ENCODE results near the gene TFR2.
"Not testable (repeated sequence)": the region's sequence is repeated elsewhere in the genome, so short reads cannot be mapped to it uniquely, and the experiment has no call there.

Gene TFR2

GRCh38 chr7:100673302-100673941 lies 32.1 kb upstream of the TFR2 start, which contains the start of gene GNB2:
GNB2 (plus strand) TSS chr7:100673740; CDS start chr7:100676266, 2,526 bp downstream.
- Histone ChIP-seq H3K4me1 (ENCODE audit: insufficient read depth, low read length, severe bottlenecking) (peaks cover 11% of the 10 kb centered on the region), H3F3A (ENCODE audit: insufficient read depth, low read length) (no peaks in the 10 kb centered on the region), H3K9ac (ENCODE audit: low read length) (peak within 1 kb of the TSS; percentile 94), H3K9me3 (ENCODE audit: low read length) (no peaks in the 10 kb centered on the region), H3K4me3 (ENCODE audit: low read depth, low read length, poor library complexity, severe bottlenecking) (peak within 1 kb of the TSS; percentile 76), H3K4me2 (ENCODE audit: low read length) (peak within 1 kb of the TSS; percentile 80), H4K20me1 (ENCODE audit: insufficient read depth, low read length) (no peaks in the 10 kb centered on the region), H3K9me2 (ENCODE audit: low read depth, low read length) (no peaks in the 10 kb centered on the region), H3K36me3 (ENCODE audit: insufficient read depth, low read length) (peaks cover 22% of the 10 kb centered on the region), H3K27me3 (ENCODE audit: insufficient read depth, low read length) (no peaks in the 10 kb centered on the region), H2AFZ (ENCODE audit: low read length) (no peak within 1 kb of the TSS), H3K79me2 (ENCODE audit: insufficient read depth, low read length) (peaks cover 6% of the 10 kb centered on the region), H3K27ac (ENCODE audit: low read depth, low read length, poor library complexity, severe bottlenecking) (peak within 1 kb of the TSS; percentile 74)
- TF ChIP-seq EZH2 (IDR thresholded peaks at IDR 0.05; ENCODE audit: borderline replicate concordance, low read length), result no peak
- TF ChIP-seq, protein P1, sequence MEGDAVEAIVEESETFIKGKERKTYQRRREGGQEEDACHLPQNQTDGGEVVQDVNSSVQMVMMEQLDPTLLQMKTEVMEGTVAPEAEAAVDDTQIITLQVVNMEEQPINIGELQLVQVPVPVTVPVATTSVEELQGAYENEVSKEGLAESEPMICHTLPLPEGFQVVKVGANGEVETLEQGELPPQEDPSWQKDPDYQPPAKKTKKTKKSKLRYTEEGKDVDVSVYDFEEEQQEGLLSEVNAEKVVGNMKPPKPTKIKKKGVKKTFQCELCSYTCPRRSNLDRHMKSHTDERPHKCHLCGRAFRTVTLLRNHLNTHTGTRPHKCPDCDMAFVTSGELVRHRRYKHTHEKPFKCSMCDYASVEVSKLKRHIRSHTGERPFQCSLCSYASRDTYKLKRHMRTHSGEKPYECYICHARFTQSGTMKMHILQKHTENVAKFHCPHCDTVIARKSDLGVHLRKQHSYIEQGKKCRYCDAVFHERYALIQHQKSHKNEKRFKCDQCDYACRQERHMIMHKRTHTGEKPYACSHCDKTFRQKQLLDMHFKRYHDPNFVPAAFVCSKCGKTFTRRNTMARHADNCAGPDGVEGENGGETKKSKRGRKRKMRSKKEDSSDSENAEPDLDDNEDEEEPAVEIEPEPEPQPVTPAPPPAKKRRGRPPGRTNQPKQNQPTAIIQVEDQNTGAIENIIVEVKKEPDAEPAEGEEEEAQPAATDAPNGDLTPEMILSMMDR (IDR thresholded peaks at IDR 0.05; ENCODE audit: low read length), result no peak

GRCh38 chr7:100671353-100672327 lies 30.3 kb upstream of the TFR2 start:
- H3K36me3 ChIP-seq (ENCODE audit: insufficient read depth, low read length), result peaks cover 4% of the 10 kb centered on the region
- H3F3A ChIP-seq (ENCODE audit: insufficient read depth, low read length), result no peaks in the 10 kb centered on the region
- H2AFZ ChIP-seq (ENCODE audit: low read length), result no peak overlapping the region
- peaks cover 6% of the 10 kb centered on the region for H3K79me2 ChIP-seq (ENCODE audit: insufficient read depth, low read length)
- H3K4me2 ChIP-seq (ENCODE audit: low read length), result no peak overlapping the region
- TF ChIP-seq, protein P1 (IDR thresholded peaks at IDR 0.05; ENCODE audit: low read length), result no peak
- no peak for TF ChIP-seq EZH2 (IDR thresholded peaks at IDR 0.05; ENCODE audit: borderline replicate concordance, low read length)
- H3K27ac ChIP-seq (ENCODE audit: low read depth, low read length, poor library complexity, severe bottlenecking), result no peak overlapping the region
- H3K9me2 ChIP-seq (ENCODE audit: low read depth, low read length), result no peaks in the 10 kb centered on the region
- H4K20me1 ChIP-seq (ENCODE audit: insufficient read depth, low read length), result no peaks in the 10 kb centered on the region
- H3K4me1 ChIP-seq (ENCODE audit: insufficient read depth, low read length, severe bottlenecking), result peaks cover 11% of the 10 kb centered on the region
- H3K27me3 ChIP-seq (ENCODE audit: insufficient read depth, low read length), result no peaks in the 10 kb centered on the region
- no peaks in the 10 kb centered on the region for H3K9me3 ChIP-seq (ENCODE audit: low read length)
- H3K9ac ChIP-seq (ENCODE audit: low read length), result no peak overlapping the region
- no peak overlapping the region for H3K4me3 ChIP-seq (ENCODE audit: low read depth, low read length, poor library complexity, severe bottlenecking)

- Histone ChIP-seq H3K4me1 (ENCODE audit: insufficient read depth, low read length, severe bottlenecking) (peaks cover 5% of the 10 kb centered on the region), H4K20me1 (ENCODE audit: insufficient read depth, low read length) (no peaks in the 10 kb centered on the region), H3K27me3 (ENCODE audit: insufficient read depth, low read length) (no peaks in the 10 kb centered on the region), H3K27ac (ENCODE audit: low read depth, low read length, poor library complexity, severe bottlenecking) (no peak overlapping the region), H3K4me3 (ENCODE audit: low read depth, low read length, poor library complexity, severe bottlenecking) (no peak overlapping the region), H3K4me2 (ENCODE audit: low read length) (no peak overlapping the region), H3K79me2 (ENCODE audit: insufficient read depth, low read length) (peaks cover 6% of the 10 kb centered on the region), H3K9me2 (ENCODE audit: low read depth, low read length) (no peaks in the 10 kb centered on the region), H3K9ac (ENCODE audit: low read length) (no peak overlapping the region), H3K9me3 (ENCODE audit: low read length) (no peaks in the 10 kb centered on the region), H3K36me3 (ENCODE audit: insufficient read depth, low read length) (no peaks in the 10 kb centered on the region), H2AFZ (ENCODE audit: low read length) (no peak overlapping the region), H3F3A (ENCODE audit: insufficient read depth, low read length) (no peaks in the 10 kb centered on the region)
- no peak for TF ChIP-seq EZH2 (IDR thresholded peaks at IDR 0.05; ENCODE audit: borderline replicate concordance, low read length)
- TF ChIP-seq, protein P1 (IDR thresholded peaks at IDR 0.05; ENCODE audit: low read length), result no peak
Observed at GRCh38 chr7:100670074-100670473, 28.7 kb upstream of the TFR2 start.

DNA sequence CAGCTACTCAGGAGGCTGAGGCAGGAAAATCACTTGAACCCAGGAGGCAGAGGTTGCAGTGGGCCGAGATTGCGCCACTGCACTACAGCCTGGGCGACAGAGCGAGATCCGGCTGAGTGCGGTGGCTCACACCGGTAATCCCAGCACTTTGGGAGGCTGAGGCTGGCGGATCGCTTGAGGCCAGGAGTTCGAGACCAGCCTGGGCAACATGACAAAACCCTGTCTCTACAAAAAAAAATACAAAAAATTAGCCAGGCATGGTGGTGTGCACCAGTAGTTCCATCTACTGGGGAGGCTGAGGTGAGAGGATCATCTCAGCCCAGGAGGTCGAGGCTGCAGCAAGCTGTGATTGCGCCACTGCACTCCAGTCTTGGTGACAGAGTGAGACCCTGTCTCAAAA lies 27.8 kb upstream of the TFR2 start:
- H3K79me2 ChIP-seq (ENCODE audit: insufficient read depth, low read length); H3K9me3 ChIP-seq (ENCODE audit: low read length); H2AFZ ChIP-seq (ENCODE audit: low read length); H3K36me3 ChIP-seq (ENCODE audit: insufficient read depth, low read length); H3K4me3 ChIP-seq (ENCODE audit: low read depth, low read length, poor library complexity, severe bottlenecking); H3K27me3 ChIP-seq (ENCODE audit: insufficient read depth, low read length); H3K9ac ChIP-seq (ENCODE audit: low read length); H4K20me1 ChIP-seq (ENCODE audit: insufficient read depth, low read length); H3K4me1 ChIP-seq (ENCODE audit: insufficient read depth, low read length, severe bottlenecking); H3F3A ChIP-seq (ENCODE audit: insufficient read depth, low read length); H3K9me2 ChIP-seq (ENCODE audit: low read depth, low read length); H3K27ac ChIP-seq (ENCODE audit: low read depth, low read length, poor library complexity, severe bottlenecking); H3K4me2 ChIP-seq (ENCODE audit: low read length): not testable (repeated sequence)

Data from OCI-LY1 (cell line).